GM19025 (cell line): Measurements from ENCODE around the gene CCDC178.
"Not testable (repeated sequence)": the region's sequence is repeated elsewhere in the genome, so short reads cannot be mapped to it uniquely, and the experiment has no call there.

ENCODE experiments used
- ATAC-seq: cut with Tn5 transposase; IDR thresholded peaks from one replicate; pipeline ENCODE4 v1.9.1; 2021; ENCODE audit warnings: mild to moderate bottlenecking, low read depth, moderate library complexity; ENCODE audit not compliant: unreplicated experiment

The CCDC178 gene

DNA sequence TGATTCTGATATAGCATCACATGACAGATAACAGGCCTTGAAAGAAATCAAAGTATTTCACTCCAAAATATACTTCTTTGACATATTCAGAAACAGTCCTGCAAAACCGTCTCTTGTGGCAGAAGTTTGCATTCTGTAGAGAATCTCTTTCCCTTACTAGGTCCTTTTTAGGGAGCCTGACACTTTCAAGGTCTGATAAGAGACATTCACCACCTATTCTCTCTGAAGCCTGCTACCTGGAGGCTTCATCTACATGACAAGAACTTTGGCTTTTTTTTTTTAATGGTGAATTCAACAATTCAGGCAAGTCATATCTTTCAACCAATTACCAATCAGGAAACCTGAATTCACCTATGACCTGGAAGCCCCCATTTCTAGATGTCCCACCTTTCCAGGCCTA, 83.8 kb downstream of the CCDC178 start:
- no peak for ATAC-seq

DNA sequence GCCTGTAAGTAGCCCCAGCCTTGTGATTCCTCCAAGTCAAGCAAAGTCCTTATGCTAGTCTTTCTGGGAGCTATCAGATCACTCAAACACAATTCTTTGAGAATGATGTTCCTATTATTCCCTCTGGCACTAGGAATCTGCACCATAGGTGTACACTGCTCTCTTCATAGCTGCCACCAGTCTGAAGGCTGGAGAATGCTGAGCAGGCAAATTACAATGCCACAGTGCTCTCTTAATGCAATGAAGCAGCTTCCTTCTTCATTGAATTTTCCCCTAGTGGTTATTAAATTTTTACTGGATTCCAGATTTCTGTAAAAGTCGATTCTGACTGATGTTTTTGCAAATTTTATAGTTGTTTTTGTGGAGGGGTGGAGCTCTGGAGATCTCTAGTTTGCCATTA, 84.8 kb downstream of the CCDC178 start:
- ATAC-seq: no peak

GRCh38 chr18:33355263-33355662, 85.3 kb downstream of the CCDC178 start:
- ATAC-seq: no peak

GRCh38 chr18:33350256-33350655, 90.3 kb downstream of the CCDC178 start:
- no peak for ATAC-seq

GRCh38 chr18:33339733-33340132, 100.8 kb downstream of the CCDC178 start:
- not testable (repeated sequence) for ATAC-seq

GRCh38 chr18:33334781-33335180, 105.7 kb downstream of the CCDC178 start:
- no peak for ATAC-seq

- no peak for ATAC-seq
Measured at GRCh38 chr18:33330711-33331110, 109.8 kb downstream of the CCDC178 start.

DNA sequence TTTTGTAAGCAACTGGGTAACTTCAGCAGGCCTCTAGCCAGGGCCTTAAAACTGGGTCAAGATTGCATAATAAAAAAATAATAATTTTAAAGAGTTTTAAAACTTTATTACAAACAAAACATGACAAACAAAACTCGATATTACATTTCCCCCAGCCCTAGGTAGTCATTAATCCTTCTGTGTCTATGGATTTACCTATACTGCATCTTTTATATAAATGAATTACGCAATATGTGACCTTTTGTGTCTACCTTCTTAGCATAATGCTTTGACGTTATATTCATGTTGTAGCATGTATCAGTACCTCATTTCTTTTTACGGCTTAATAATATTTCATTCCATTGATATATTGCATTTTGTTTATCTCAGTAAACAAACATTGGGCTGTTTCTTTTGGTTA, 113.5 kb downstream of the CCDC178 start:
- ATAC-seq: no peak

- ATAC-seq: no peak
Measured at GRCh38 chr18:33317640-33318039, 122.9 kb downstream of the CCDC178 start.

- ATAC-seq: no peak
Measured at GRCh38 chr18:33316146-33316587, 124.4 kb downstream of the CCDC178 start.

GRCh38 chr18:33307520-33307919, 133.0 kb downstream of the CCDC178 start:
- ATAC-seq: no peak

DNA sequence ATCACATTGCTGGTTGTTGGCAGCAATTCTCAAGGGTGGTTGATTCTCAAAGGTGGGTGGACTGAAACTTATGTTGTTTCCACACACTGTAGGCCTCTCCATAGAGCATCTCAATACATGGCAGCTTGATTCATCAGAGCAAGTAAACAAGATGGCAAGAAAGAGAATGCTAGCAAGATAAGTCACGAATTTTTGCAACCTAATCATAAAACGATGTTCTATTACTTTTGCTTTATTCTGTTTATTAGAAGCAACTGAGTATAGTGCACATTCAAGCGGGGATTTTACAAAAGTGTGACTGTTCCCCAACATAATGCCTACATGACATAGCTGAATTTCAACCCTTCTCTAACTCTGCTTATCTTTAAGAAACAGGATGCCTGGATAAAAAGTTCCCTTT, 136.2 kb downstream of the CCDC178 start:
- no peak for ATAC-seq

DNA sequence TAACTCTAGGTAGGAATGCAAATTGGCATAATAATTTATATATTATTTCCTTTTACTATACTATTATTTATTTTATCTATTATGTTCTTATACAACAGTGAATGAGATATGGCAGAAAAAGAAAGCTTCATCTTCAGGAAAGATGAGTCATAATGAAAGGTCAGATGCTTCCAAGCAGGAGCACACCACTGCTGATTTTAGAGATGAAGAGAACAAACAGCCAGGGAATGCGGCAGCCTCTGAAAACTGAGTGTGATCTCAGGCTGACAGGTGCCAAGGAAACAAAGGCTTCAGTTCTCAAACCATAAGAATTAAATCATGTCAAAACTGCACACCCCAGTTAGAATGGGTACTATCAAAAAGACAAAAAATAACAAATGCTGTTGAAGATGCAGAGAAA, 149.0 kb downstream of the CCDC178 start:
- ATAC-seq: no peak

- no peak for ATAC-seq
Measured at GRCh38 chr18:33288082-33288716, 152.3 kb downstream of the CCDC178 start.

- no peak for ATAC-seq
Measured at GRCh38 chr18:33282709-33283333, 157.7 kb downstream of the CCDC178 start.

DNA sequence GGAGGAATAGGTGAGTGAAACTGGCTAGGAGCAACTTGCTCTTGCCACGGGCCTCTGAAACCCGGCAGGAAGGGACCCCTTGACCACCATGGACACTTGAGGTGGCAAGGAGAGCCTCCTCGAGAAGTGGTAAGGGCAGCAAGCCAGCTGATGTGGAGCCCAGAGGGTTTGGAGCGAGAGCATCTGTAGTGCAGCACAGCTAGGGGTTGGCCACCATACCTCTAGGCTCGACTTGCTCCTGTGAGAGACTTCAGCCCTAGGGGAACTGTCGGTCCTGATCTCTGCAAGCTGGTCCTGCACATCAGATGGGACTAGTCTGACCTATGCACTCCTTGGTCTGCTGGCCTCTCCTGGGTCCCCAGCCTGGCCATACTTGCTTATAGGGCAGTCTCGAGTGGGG, 158.4 kb downstream of the CCDC178 start:
- ATAC-seq: no peak

GRCh38 chr18:33277431-33277830, 163.1 kb downstream of the CCDC178 start:
- ATAC-seq: no peak

- no peak for ATAC-seq
Measured at GRCh38 chr18:33275843-33276242, 164.7 kb downstream of the CCDC178 start.

- ATAC-seq: no peak
Measured at GRCh38 chr18:33270297-33270696, 170.2 kb downstream of the CCDC178 start.

DNA sequence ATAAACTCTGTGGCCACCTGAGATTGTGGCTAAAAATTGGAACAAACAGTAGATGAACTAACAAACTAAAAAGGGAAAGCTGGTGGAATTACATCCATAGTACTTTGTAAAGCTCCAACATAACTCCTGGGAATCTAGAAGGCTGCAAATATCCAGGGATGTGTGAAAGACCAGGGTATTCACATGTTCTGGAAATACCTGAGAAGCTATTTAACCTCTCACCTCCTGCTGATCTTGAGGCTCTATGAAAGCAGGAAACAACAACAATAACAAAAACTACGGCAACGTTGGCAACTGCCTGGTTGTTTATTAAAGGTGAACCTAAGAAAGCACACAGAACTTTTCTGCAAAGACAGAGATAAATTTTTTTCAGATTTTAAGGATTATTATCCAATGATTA, 171.3 kb downstream of the CCDC178 start:
- ATAC-seq: no peak

GRCh38 chr18:33264566-33264965, 176.0 kb downstream of the CCDC178 start:
- ATAC-seq: no peak

- ATAC-seq: no peak
Measured at GRCh38 chr18:33239298-33239697, 201.2 kb downstream of the CCDC178 start.

DNA sequence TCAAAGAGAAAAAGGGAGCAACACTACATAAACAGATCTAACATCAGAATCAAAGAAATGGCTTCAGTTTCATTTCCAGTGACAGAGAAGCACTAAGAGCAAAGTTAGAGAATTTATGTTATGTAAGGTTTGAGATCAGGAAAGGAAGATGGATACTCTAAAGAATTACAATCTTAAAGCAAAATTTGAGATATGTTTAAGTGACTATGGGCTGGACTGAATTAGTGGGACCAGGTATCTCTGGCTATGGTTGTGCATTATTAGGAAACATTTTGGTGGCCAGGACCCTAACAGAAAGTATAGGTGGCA, 208.2 kb downstream of the CCDC178 start:
- ATAC-seq: peak; percentile 14
